Measurements from ENCODE around the gene DEAF1.

DNA sequence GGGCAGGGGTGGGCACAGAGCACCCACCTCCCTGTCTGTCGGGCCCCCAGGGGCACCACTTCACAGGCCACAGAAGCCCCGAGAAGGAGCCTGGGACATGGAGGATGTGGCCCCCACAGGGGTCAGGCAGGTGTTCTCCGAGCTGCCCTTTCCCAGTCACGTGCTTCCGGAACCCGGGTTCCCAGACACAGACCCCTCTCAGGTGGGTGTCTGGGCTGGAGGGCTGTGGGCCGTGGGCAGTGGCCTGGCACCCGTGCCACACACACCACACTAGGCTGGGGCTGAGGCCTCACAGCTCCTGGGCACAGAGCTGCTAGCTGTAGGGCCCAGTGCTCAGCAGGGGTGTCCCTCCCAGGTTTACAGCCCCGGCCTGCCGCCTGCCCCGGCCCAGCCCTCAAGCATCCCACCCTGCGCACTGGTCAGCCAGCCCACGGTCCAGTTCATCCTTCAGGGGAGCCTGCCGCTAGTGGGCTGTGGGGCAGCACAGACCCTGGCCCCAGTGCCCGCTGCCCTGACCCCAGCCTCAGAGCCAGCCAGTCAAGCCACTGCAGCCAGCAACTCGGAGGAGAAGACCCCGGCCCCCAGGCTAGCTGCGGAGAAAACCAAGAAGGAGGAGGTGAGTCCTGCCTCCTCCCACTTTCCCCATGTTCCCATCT is 84.7 kb downstream of the DEAF1 start:
- TF ChIP-seq BHLHE40 (IDR thresholded peaks at IDR 0.05; ENCODE audit: borderline replicate concordance), result no peak
- no peak for TF ChIP-seq SP1 (IDR thresholded peaks at IDR 0.05)
- TF ChIP-seq TARDBP (IDR thresholded peaks at IDR 0.05), result no peak
- TF ChIP-seq L3MBTL2 (conservative IDR thresholded peaks at IDR 0.05), result no peak
- no peak for TF ChIP-seq CTBP1 (IDR thresholded peaks at IDR 0.05; ENCODE audit: borderline replicate concordance)

Measured in HEK293T (cell line).